Measurements from ENCODE around the gene PCDH20.
A peak's percentile ranks its signal among the peaks of the same experiment; 100 is the strongest.

Gene PCDH20, protein sequence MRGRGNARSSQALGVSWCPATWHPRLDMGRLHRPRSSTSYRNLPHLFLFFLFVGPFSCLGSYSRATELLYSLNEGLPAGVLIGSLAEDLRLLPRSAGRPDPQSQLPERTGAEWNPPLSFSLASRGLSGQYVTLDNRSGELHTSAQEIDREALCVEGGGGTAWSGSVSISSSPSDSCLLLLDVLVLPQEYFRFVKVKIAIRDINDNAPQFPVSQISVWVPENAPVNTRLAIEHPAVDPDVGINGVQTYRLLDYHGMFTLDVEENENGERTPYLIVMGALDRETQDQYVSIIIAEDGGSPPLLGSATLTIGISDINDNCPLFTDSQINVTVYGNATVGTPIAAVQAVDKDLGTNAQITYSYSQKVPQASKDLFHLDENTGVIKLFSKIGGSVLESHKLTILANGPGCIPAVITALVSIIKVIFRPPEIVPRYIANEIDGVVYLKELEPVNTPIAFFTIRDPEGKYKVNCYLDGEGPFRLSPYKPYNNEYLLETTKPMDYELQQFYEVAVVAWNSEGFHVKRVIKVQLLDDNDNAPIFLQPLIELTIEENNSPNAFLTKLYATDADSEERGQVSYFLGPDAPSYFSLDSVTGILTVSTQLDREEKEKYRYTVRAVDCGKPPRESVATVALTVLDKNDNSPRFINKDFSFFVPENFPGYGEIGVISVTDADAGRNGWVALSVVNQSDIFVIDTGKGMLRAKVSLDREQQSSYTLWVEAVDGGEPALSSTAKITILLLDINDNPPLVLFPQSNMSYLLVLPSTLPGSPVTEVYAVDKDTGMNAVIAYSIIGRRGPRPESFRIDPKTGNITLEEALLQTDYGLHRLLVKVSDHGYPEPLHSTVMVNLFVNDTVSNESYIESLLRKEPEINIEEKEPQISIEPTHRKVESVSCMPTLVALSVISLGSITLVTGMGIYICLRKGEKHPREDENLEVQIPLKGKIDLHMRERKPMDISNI
- long read RNA-seq, result 0 reads

DNA sequence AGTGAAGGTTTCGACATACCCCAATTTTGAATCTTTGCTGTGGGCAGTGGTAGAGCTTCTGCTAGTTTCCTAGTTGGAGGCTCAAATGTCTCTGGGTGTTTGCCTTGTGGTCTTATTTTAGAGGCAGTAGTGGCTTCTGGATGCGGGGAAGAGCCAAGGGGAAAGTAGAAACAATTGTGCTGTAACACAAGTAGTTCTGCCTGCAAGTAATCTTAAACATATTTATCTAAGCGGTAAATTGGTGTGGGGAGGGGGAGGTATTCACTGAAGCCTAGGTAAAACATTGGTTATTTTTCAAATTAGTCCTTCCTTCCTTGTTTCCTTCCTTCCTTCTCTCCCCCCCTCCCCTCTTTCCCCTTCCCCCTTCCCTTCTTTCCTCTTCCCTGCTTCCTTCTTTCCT, at the start of gene PCDH20:
Gene PCDH20 (minus strand): TSS at position 101 of the 400 bp plus-strand sequence. CDS start 691 bp downstream, outside the sequence.
- H3K27me3 ChIP-seq (ENCODE audit: insufficient read depth, poor library complexity, severe bottlenecking), result peaks cover 48% of the 10 kb centered on the region
- no peak for DNase-seq (ENCODE audit: low read depth in 1 of 2, low spot score in 1 of 2)
- H3K4me3 ChIP-seq (replicated peaks; ENCODE audit: insufficient read depth, low read length), result no peak within 1 kb of the TSS
- no peak within 1 kb of the TSS for H3K27ac ChIP-seq (replicated peaks)
- TF ChIP-seq, protein P1, sequence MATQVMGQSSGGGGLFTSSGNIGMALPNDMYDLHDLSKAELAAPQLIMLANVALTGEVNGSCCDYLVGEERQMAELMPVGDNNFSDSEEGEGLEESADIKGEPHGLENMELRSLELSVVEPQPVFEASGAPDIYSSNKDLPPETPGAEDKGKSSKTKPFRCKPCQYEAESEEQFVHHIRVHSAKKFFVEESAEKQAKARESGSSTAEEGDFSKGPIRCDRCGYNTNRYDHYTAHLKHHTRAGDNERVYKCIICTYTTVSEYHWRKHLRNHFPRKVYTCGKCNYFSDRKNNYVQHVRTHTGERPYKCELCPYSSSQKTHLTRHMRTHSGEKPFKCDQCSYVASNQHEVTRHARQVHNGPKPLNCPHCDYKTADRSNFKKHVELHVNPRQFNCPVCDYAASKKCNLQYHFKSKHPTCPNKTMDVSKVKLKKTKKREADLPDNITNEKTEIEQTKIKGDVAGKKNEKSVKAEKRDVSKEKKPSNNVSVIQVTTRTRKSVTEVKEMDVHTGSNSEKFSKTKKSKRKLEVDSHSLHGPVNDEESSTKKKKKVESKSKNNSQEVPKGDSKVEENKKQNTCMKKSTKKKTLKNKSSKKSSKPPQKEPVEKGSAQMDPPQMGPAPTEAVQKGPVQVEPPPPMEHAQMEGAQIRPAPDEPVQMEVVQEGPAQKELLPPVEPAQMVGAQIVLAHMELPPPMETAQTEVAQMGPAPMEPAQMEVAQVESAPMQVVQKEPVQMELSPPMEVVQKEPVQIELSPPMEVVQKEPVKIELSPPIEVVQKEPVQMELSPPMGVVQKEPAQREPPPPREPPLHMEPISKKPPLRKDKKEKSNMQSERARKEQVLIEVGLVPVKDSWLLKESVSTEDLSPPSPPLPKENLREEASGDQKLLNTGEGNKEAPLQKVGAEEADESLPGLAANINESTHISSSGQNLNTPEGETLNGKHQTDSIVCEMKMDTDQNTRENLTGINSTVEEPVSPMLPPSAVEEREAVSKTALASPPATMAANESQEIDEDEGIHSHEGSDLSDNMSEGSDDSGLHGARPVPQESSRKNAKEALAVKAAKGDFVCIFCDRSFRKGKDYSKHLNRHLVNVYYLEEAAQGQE (IDR thresholded peaks at IDR 0.05; ENCODE audit: insufficient replicate concordance, low read depth), result no peak
- no peak for TF ChIP-seq POLR2AphosphoS5 (IDR thresholded peaks at IDR 0.05; ENCODE audit: low read depth)
- TF ChIP-seq SPI1 (IDR thresholded peaks at IDR 0.05; ENCODE audit: borderline replicate concordance, low read depth), result no peak
- TF ChIP-seq, protein P2, sequence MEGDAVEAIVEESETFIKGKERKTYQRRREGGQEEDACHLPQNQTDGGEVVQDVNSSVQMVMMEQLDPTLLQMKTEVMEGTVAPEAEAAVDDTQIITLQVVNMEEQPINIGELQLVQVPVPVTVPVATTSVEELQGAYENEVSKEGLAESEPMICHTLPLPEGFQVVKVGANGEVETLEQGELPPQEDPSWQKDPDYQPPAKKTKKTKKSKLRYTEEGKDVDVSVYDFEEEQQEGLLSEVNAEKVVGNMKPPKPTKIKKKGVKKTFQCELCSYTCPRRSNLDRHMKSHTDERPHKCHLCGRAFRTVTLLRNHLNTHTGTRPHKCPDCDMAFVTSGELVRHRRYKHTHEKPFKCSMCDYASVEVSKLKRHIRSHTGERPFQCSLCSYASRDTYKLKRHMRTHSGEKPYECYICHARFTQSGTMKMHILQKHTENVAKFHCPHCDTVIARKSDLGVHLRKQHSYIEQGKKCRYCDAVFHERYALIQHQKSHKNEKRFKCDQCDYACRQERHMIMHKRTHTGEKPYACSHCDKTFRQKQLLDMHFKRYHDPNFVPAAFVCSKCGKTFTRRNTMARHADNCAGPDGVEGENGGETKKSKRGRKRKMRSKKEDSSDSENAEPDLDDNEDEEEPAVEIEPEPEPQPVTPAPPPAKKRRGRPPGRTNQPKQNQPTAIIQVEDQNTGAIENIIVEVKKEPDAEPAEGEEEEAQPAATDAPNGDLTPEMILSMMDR (IDR thresholded peaks at IDR 0.05; ENCODE audit: insufficient read depth, low read length), result no peak
- TF ChIP-seq GABPA (IDR thresholded peaks at IDR 0.05; ENCODE audit: low read depth), result no peak

DNA sequence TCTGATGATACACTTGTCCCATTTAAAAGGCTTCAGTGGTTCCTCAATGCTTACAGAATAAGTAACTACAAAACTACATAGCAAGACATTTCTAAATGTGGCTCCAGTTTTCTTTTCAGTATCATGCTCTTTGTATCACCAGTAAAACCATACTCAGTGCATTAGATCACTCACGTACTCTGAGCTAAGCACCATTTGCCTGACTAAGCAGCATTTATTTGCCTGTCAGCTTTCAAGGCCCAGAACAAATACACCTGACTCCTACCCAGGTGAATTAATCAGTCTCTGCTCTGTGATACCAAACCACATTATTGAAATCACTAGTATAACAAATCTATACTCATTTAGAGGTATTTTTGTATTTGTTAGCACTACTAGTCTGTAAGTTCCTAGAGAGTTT, 47.4 kb upstream of the PCDH20 start:
- Histone ChIP-seq H3K4me3 (replicated peaks; ENCODE audit: insufficient read depth, low read length) (no peak overlapping the region), H3K27ac (replicated peaks) (no peak overlapping the region), H3K27me3 (ENCODE audit: insufficient read depth, poor library complexity, severe bottlenecking) (no peaks in the 10 kb centered on the region)
- DNase-seq (ENCODE audit: low read depth in 1 of 2, low spot score in 1 of 2), result no peak
- TF ChIP-seq GABPA (IDR thresholded peaks at IDR 0.05; ENCODE audit: low read depth) (no peak), POLR2AphosphoS5 (IDR thresholded peaks at IDR 0.05; ENCODE audit: low read depth) (no peak), SPI1 (IDR thresholded peaks at IDR 0.05; ENCODE audit: borderline replicate concordance, low read depth) (no peak)
- TF ChIP-seq, protein P2 (IDR thresholded peaks at IDR 0.05; ENCODE audit: insufficient read depth, low read length), result no peak
- TF ChIP-seq, protein P1 (IDR thresholded peaks at IDR 0.05; ENCODE audit: insufficient replicate concordance, low read depth), result no peak

DNA sequence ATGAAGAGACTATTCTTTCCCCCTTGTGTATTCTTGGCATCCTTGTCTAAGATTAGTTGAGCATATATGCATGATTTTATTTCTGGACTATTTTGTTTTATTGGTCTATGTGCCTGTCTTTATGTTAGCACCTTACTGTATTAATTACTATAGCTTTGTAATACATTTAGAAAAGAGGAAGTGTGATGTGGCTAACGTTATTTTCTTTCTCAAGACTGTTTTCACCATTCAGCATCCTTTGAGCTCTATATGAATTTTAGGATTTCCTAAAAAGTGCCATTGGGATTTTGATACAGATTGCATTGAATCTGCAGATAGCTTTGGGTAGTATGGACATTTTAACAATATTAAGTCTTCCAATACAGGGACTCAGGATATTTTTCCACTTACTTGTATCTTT, 37.5 kb upstream of the PCDH20 start:
- Histone ChIP-seq H3K4me3 (replicated peaks; ENCODE audit: insufficient read depth, low read length) (no peak overlapping the region), H3K27me3 (ENCODE audit: insufficient read depth, poor library complexity, severe bottlenecking) (no peaks in the 10 kb centered on the region), H3K27ac (replicated peaks) (no peak overlapping the region)
- TF ChIP-seq SPI1 (IDR thresholded peaks at IDR 0.05; ENCODE audit: borderline replicate concordance, low read depth), result peak; percentile 84
- no peak for TF ChIP-seq POLR2AphosphoS5 (IDR thresholded peaks at IDR 0.05; ENCODE audit: low read depth)
- no peak for DNase-seq (ENCODE audit: low read depth in 1 of 2, low spot score in 1 of 2)

DNA sequence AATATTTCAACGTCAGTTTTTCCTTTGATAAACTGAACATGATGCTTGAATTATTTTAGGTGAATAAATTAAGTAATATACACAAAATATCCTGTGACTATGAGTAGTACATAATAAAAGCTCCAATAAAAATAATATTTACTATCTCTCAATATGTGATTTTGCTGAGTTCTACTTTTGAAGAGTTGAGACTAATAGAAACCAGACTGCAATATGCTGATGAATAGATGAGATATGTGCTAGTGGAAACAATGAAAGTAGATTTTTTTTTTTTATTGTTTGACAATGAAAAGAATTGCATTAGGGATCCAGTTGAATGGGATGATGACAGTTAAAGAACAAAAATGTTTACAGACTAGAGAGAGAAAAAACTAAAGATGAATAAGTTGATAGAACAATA, 16.4 kb upstream of the PCDH20 start:
- no peaks in the 10 kb centered on the region for H3K27me3 ChIP-seq (ENCODE audit: insufficient read depth, poor library complexity, severe bottlenecking)
- TF ChIP-seq, protein P1 (IDR thresholded peaks at IDR 0.05; ENCODE audit: insufficient replicate concordance, low read depth), result no peak
- TF ChIP-seq GABPA (IDR thresholded peaks at IDR 0.05; ENCODE audit: low read depth), result no peak
- DNase-seq (ENCODE audit: low read depth in 1 of 2, low spot score in 1 of 2), result no peak
- no peak overlapping the region for H3K4me3 ChIP-seq (replicated peaks; ENCODE audit: insufficient read depth, low read length)
- no peak overlapping the region for H3K27ac ChIP-seq (replicated peaks)
